K562 (cell line): ENCODE measurements around the gene ARF1. TPM values are rescaled to one million over a fixed set of nuclear protein-coding genes. Genes with fewer than 3 reads are reported as not detected.

ENCODE experiments used
- CTBP1 ChIP-seq: fragments of 450-650 bp; IDR thresholded peaks from 2 replicates; pipeline ENCODE4 v1.6.1; 2016; ENCODE audit warnings: borderline replicate concordance
- MTA3 ChIP-seq: fragments of 450-650 bp; formaldehyde crosslinking; IDR thresholded peaks from 2 replicates; pipeline ENCODE4 v1.6.1; 2017; ENCODE audit warnings: mild to moderate bottlenecking, borderline replicate concordance
- SAP30 ChIP-seq: fragments of 200-600 bp; sonication (generic); IDR thresholded peaks from 2 replicates; pipeline ENCODE4 v1.6.1; 2012; ENCODE audit warnings: borderline replicate concordance, low read depth, mild to moderate bottlenecking, moderate library complexity, low read length, control low read depth, inconsistent platforms; ENCODE audit not compliant: insufficient read depth, poor library complexity, severe bottlenecking
- YBX1 ChIP-seq: fragments of 450-650 bp; IDR thresholded peaks from 2 replicates; pipeline ENCODE4 v1.7.1; 2016; ENCODE audit warnings: mild to moderate bottlenecking
- YY1 ChIP-seq, 3 experiments: IDR thresholded peaks; 2 replicates each; pipeline ENCODE4 v1.6.1; 2011; ENCODE audit warnings: low read length in 2 of 3, mild to moderate bottlenecking in 2 of 3, moderate library complexity in 2 of 3, borderline replicate concordance in 1 of 3, control low read depth in 1 of 3, low read depth in 1 of 3; ENCODE audit not compliant: insufficient read depth in 3 of 3, insufficient replicate concordance in 2 of 3, control insufficient read depth in 1 of 3, insufficient read length in 1 of 3; ENCODE audit errors: extremely low read depth in 1 of 3
- ZBTB7A ChIP-seq: IDR thresholded peaks from 2 replicates; pipeline ENCODE4 v1.6.1; 2011; ENCODE audit warnings: low read depth, mild to moderate bottlenecking, low read length, moderate library complexity, borderline replicate concordance; ENCODE audit not compliant: control insufficient read depth
- ZC3H11A ChIP-seq: IDR thresholded peaks from 2 replicates; pipeline ENCODE4 v1.6.1; 2012; ENCODE audit warnings: low read depth, low read length, improper control_type of control experiment
- ZNF407 ChIP-seq: fragments of 450-650 bp; IDR thresholded peaks from 2 replicates; pipeline ENCODE4 v1.6.1; 2016; ENCODE audit warnings: low read depth
- ZNF639 ChIP-seq, 2 experiments: fragments of 200-800 bp in 1 of 2; sonication (Bioruptor generic) in 1 of 2; sonication (generic) in 1 of 2; formaldehyde crosslinking in 1 of 2; IDR thresholded peaks in 1 of 2; conservative IDR thresholded peaks in 1 of 2; 2 replicates each; pipeline versions ENCODE4 v1.5.0 to v1.6.1; 2016 to 2020; ENCODE audit warnings: missing compliant biosample characterization in 1 of 2, missing genetic modification characterization in 1 of 2, missing genetic modification reagents in 1 of 2
- polyA plus RNA-seq, 8 experiments: library from polyadenylated mRNA; depleted of rRNA in 4 of 8; stranded (reverse) in 5 of 8; unstranded in 3 of 8; fragments of >200 nt; fragmentation: Nextera tagmentation in 2 of 8; fragmentation: Illumina TruSeq in 1 of 8; extraction: Ambion mirVana in 2 of 8; extraction: Trizol in 1 of 8; gene quantifications; 2 replicates each; pipeline versions ENCODE4 v1.2.1 to v1.2.3, GENCODE V29; 2011 to 2014; ENCODE audit warnings: inconsistent platforms in 1 of 8, missing spikeins in 1 of 8
- total RNA-seq, 7 experiments: library from RNA; depleted of rRNA in 6 of 7; stranded (reverse); fragments of >200 nt in 6 of 7; fragmentation: Illumina TruSeq in 2 of 7; extraction: Trizol in 2 of 7; gene quantifications; 2 replicates each; pipeline versions ENCODE4 v1.2.1 to v1.2.3, GENCODE V29; 2011 to 2021; ENCODE audit warnings: low replicate concordance in 1 of 7

The ARF1 gene
- total and polyA plus RNA-seq, 9 of the 15 experiments (the other 6 are each of a cell fraction or from before 2014, with no cell fraction given): 69.8 to 593 (median 325) TPM

DNA sequence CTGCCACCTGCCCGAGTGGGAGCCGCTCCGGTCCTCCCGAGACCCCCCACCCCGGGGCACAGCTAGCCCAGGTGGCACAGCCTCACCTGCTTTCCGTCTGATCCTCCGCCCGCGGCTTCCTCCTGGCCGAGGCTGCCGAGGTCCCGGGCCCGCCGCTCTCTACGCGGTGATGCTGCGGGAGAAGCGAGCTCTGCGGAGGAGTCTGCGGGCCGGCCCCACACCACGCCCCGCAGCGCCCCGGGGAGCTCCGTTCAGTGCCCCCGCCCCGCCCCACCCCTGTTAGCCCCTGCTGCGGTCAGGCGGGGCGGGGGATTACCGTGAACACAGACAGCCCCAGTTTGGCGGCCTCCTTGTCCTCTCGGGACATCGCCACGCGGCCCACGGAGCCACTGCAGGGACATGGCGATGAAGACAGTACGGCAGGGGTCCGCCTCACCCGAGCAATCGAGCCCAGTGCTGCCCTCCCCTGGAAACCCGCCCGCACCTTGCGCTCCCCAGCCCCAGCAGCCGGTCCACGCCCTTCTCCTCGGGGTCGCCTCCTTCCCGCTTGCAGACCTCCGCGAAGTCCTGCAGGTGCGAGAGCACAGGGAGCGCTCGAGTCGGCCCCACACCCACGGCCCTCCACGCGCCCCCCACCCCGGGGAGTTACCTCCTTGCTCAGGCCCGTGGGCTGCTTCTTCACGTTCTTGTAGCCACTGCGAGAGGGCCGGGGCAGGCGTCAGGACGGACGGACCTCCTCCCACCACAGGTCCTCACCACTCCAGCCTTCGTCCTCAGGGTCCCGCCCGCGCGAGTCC lies 19.7 kb downstream of the ARF1 start (continued):
- no peak for TF ChIP-seq ZNF639 (CRISPR knock-in tag; conservative IDR thresholded peaks at IDR 0.05 in 1 of 2, IDR thresholded peaks at IDR 0.05 in 1 of 2)
- no peak for TF ChIP-seq YBX1
- peak; percentile 16; the same call in 1 of the 2 replicates for TF ChIP-seq CTBP1
- TF ChIP-seq MTA3: 0 out of 2 replicates have a peak, but pooled peaks have one; percentile 17
- peak; percentile 72; the same call in 1 of the 2 replicates for TF ChIP-seq ZBTB7A
- TF ChIP-seq SAP30: peak; percentile 25
- TF ChIP-seq ZC3H11A: no peak
- no peak for TF ChIP-seq ZNF407
- peak in 1 of 3 experiments; percentile 20 for TF ChIP-seq YY1 (IDR thresholded peaks at IDR 0.05; ENCODE audit: borderline replicate concordance in 1 of 3, control insufficient read depth in 1 of 3, extremely low read depth in 1 of 3, insufficient read depth in 3 of 3, insufficient read length in 1 of 3, insufficient replicate concordance in 2 of 3, low read depth in 1 of 3, low read length in 2 of 3)
